Activated CD4-positive, alpha-beta memory T cell treated with anti-CD3 and anti-CD28 coated beads for 36 hours (primary cell): ENCODE results near the gene NFKBIZ. TPM values are rescaled to one million over a fixed set of nuclear protein-coding genes. Genes with fewer than 3 reads are reported as not detected.
"Not testable (repeated sequence)": the region's sequence is repeated elsewhere in the genome, so short reads cannot be mapped to it uniquely, and the experiment has no call there.

Experiments used
- CTCF ChIA-PET: fragments of 350-600 bp; sonication (Branson Sonifier 250); formaldehyde crosslinking; loops from one replicate; lab custom pipeline; 2021; ENCODE audit warnings: antibody characterized with exemption, inconsistent platforms; lab: Charles Lee
- POLR2A ChIA-PET: fragments of 350-600 bp; sonication (Branson Sonifier 250); formaldehyde crosslinking; loops from one replicate; lab custom pipeline; 2021; ENCODE audit warnings: antibody characterized with exemption; lab: Charles Lee
- DNase-seq: peaks from one replicate; pipeline ENCODE4 v3.0.0-alpha.2; 2020
- H3K27ac Mint-ChIP-seq: one replicate; pipeline ENCODE4 v1.8.0; 2021; ENCODE audit warnings: mixed read lengths
- H3K27me3 Mint-ChIP-seq: one replicate; pipeline ENCODE4 v1.8.0; 2021; ENCODE audit warnings: mixed read lengths
- H3K36me3 Mint-ChIP-seq: one replicate; pipeline ENCODE4 v1.8.0; 2021; ENCODE audit warnings: mixed read lengths
- H3K4me1 Mint-ChIP-seq: one replicate; pipeline ENCODE4 v1.8.0; 2021; ENCODE audit warnings: low read depth, mixed read lengths
- H3K4me3 Mint-ChIP-seq: one replicate; pipeline ENCODE4 v1.8.0; 2021; ENCODE audit warnings: mild to moderate bottlenecking, mixed read lengths
- H3K9me3 Mint-ChIP-seq: one replicate; pipeline ENCODE4 v1.8.0; 2021; ENCODE audit warnings: mixed read lengths
- intact Hi-C: fragments of 100-400 bp; cut with micrococcal nuclease; formaldehyde crosslinking; loops from one replicate; pipeline ENCODE4 v1.15.1; 2023
- total RNA-seq, 2 experiments: library from RNA; stranded (reverse); gene quantifications; one replicate each; pipeline ENCODE4 v1.2.3, GENCODE V29; 2021

The NFKBIZ gene
- total RNA-seq, 2 experiments from 2014 or later, result 65.9 to 74.9 TPM

GRCh38 chr3:101878589-101878988, 29.3 kb downstream of the NFKBIZ start:
- CTCF ChIA-PET, result no interaction called here
- POLR2A ChIA-PET, result no interaction called here

DNA sequence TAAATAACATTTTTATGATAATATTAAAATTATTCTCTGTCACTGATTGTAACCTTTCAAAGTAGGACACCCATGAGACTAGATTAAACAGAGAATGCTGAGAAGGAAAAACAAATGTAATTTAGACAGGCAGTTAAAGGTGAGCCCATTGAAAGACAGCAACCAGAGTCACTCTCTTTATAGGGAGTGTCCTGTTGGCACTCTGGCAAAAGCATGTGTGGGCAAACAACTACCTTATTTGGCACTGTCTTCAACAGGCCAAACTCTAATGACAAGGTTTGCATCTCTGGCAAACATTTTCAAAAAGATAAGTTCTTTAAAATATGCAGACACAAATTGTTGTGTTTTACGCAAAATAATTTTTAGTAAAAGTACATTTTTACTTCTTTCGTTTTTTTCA, 29.8 kb downstream of the NFKBIZ start:
- Mint-ChIP-seq H3K4me1 (no peaks in the 10 kb centered on the region), H3K27me3 (no peaks in the 10 kb centered on the region), H3K4me3 (no peak overlapping the region), H3K36me3 (no peaks in the 10 kb centered on the region), H3K27ac (no peak overlapping the region), H3K9me3 (no peaks in the 10 kb centered on the region)
- DNase-seq, result no peak
- intact Hi-C loops, result no loop called here
- ChIA-PET POLR2A (no interaction called here), CTCF (no interaction called here)

More at GRCh38 chr3:101878589-101878988, 29.3 kb downstream of the NFKBIZ start:
- DNase-seq, result no peak
- Mint-ChIP-seq H3K36me3 (no peaks in the 10 kb centered on the region), H3K27me3 (no peaks in the 10 kb centered on the region), H3K4me1 (no peaks in the 10 kb centered on the region), H3K9me3 (no peaks in the 10 kb centered on the region), H3K27ac (no peak overlapping the region), H3K4me3 (no peak overlapping the region)
- intact Hi-C loops, result no loop called here

- H3K36me3 Mint-ChIP-seq, result no peaks in the 10 kb centered on the region
- H3K4me3 Mint-ChIP-seq, result no peak overlapping the region
- H3K27me3 Mint-ChIP-seq, result no peaks in the 10 kb centered on the region
- no peaks in the 10 kb centered on the region for H3K4me1 Mint-ChIP-seq
- CTCF ChIA-PET, result no interaction called here
- no peaks in the 10 kb centered on the region for H3K9me3 Mint-ChIP-seq
- DNase-seq, result no peak
- POLR2A ChIA-PET, result no interaction called here
- intact Hi-C loops, result no loop called here
- H3K27ac Mint-ChIP-seq, result no peak overlapping the region
Observed at GRCh38 chr3:101879623-101880284, 30.4 kb downstream of the NFKBIZ start.

GRCh38 chr3:101884776-101885175, 35.5 kb downstream of the NFKBIZ start:
- Mint-ChIP-seq H3K27ac (no peak overlapping the region), H3K36me3 (peaks cover 2% of the 10 kb centered on the region), H3K9me3 (no peaks in the 10 kb centered on the region), H3K27me3 (no peaks in the 10 kb centered on the region), H3K4me1 (no peaks in the 10 kb centered on the region), H3K4me3 (no peak overlapping the region)
- ChIA-PET CTCF (no interaction called here), POLR2A (no interaction called here)
- no peak for DNase-seq
- intact Hi-C loops, result no loop called here

DNA sequence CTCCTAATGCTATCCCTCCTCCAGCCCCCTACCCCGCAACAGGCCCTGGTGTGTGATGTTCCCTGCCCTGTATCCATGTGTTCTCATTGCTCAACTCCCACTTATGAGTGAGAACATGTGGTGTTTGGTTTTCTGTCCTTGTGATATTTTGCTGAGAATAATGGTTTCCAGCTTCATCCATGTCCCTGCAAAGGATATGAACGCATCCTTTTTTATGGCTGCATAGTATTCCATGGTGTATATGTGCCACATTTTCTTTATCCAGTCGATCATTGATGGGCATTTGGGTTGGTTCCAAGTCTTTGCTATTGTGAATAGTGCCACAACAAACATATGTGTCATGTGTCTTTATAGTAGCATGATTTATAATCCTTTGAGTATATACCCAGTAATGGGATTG, 36.3 kb downstream of the NFKBIZ start:
- CTCF ChIA-PET, H3K4me1 Mint-ChIP-seq, POLR2A ChIA-PET, H3K36me3 Mint-ChIP-seq, intact Hi-C loops, H3K9me3 Mint-ChIP-seq, H3K27me3 Mint-ChIP-seq, H3K4me3 Mint-ChIP-seq, H3K27ac Mint-ChIP-seq, DNase-seq: not testable (repeated sequence)

DNA sequence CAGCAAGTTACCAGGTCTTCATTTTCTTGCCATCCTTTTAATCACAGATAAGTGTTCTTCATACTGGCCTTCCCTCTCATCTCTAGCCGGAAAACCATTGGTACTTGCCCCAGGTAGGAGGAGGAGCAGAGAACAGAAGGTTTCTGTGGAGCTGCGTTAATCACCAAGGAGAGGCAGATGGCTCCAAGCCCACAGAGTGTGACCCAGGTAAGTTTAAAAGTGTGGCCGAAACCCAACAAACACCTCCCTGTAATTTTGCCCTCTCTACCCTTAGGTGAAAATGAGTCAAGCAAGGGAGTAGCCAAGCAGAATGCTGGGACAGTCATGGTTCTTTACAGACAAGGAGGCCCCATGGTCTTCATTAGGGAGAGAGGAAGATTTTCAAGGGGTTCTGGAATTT, 37.3 kb downstream of the NFKBIZ start:
- H3K27ac Mint-ChIP-seq, result no peak overlapping the region
- DNase-seq, result no peak
- ChIA-PET CTCF (no interaction called here), POLR2A (no interaction called here)
- H3K9me3 Mint-ChIP-seq, result no peaks in the 10 kb centered on the region
- H3K4me1 Mint-ChIP-seq, result peaks cover 5% of the 10 kb centered on the region
- intact Hi-C loops, result no loop called here
- no peak overlapping the region for H3K4me3 Mint-ChIP-seq
- H3K27me3 Mint-ChIP-seq, result no peaks in the 10 kb centered on the region
- peaks cover 2% of the 10 kb centered on the region for H3K36me3 Mint-ChIP-seq

- Mint-ChIP-seq H3K27ac (no peak overlapping the region), H3K4me3 (no peak overlapping the region), H3K36me3 (peaks cover 2% of the 10 kb centered on the region), H3K27me3 (no peaks in the 10 kb centered on the region), H3K9me3 (no peaks in the 10 kb centered on the region), H3K4me1 (peaks cover 5% of the 10 kb centered on the region)
- CTCF ChIA-PET, result no interaction called here
- intact Hi-C loops, result no loop called here
- DNase-seq, result no peak
- POLR2A ChIA-PET, result no interaction called here
Observed at GRCh38 chr3:101888653-101889052, 39.3 kb downstream of the NFKBIZ start.

DNA sequence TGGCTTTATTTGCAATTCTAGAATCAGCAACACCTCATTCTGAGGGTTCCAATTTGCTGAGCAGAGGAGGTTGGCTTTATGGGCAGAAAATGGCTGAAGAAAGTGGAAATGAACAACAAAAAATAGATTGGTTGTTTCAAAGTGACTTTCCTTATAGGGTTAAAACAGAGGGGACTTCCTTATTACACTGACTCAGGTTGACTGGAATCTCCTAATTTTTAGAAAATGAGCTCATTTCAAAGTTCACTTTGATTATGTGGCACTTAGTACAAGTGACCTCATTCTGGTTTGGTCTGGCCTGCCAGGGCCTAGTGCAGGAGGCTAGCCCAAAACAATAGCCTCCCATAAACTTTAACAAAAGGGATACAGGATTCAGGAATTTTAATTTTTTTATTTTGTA, 41.4 kb downstream of the NFKBIZ start:
- CTCF ChIA-PET, result no interaction called here
- peak; percentile 33 for DNase-seq

DNA sequence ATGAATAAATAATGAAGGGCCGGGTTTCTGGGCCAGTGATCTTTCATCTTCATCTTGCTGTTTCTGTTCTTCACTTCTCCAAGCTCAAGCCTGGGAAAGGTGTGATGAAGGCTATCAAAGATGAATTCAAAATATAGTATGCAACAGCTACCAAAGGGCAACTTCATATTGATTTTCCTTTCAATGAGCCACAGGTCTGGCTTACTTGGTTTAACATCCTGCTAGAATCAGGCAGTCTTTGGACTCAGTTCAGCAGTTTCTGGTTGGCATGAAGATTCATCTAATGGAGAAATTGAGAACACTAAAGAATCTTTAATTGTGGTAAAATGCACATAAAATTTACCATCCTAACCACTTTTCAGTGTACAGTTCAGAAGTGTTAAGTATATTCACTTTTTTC, 43.3 kb downstream of the NFKBIZ start:
- POLR2A ChIA-PET, result no interaction called here
- Mint-ChIP-seq H3K27ac (no peak overlapping the region), H3K4me1 (peaks cover 5% of the 10 kb centered on the region), H3K27me3 (no peaks in the 10 kb centered on the region), H3K9me3 (peaks cover 7% of the 10 kb centered on the region), H3K4me3 (no peak overlapping the region), H3K36me3 (no peaks in the 10 kb centered on the region)
- CTCF ChIA-PET, result no interaction called here
- intact Hi-C loops, result no loop called here
- DNase-seq, result no peak

More for the DNA sequence above, 41.4 kb downstream of the NFKBIZ start:
- Mint-ChIP-seq H3K27ac (no peak overlapping the region), H3K9me3 (peaks cover 5% of the 10 kb centered on the region), H3K27me3 (no peaks in the 10 kb centered on the region), H3K4me1 (peaks cover 5% of the 10 kb centered on the region), H3K36me3 (peaks cover 2% of the 10 kb centered on the region), H3K4me3 (no peak overlapping the region)
- intact Hi-C loops, result loop anchor here (2.0 kb wide), 1 partner anchor 62 kb away; no protein-coding TSS in a partner anchor
- POLR2A ChIA-PET, result interaction anchor here (1.3 kb wide), 1 partner anchor 63 kb away, joined by 5 read pairs; no protein-coding TSS in a partner anchor

DNA sequence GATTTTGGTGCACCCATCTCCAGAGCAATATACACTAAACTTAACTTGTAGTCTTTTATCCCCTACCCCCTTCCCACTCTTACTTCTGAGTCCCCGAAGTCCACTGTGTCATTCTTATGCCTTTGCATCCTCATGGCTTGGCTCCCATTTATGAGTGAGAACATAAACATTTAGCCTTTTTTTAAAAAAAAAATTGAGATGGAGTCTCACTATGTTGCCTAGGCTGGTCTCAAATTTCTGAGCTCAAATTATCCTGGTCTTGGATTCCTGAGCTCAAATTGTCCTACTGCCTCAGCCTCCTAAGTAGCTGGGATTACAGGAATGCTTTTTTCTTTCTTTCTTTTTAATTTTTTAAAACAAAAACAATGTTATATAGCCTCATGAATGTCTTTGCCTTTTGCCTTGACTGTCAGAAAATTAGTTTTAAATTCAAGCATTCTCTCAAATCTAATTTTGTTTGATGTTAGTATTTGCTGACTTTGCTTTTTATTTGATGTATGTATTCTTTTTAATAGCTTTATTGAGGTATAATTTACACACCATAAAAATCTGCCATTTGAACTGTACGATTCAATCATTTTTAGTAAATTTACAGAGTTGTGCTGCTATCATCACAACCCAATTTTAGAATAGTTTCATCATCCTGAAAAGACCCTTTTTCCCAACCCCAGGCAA, 46.9 kb downstream of the NFKBIZ start:
- ChIA-PET CTCF (no interaction called here), POLR2A (no interaction called here)
- no peak for DNase-seq
- intact Hi-C loops, result no loop called here
- Mint-ChIP-seq H3K27ac (no peak overlapping the region), H3K4me3 (no peak overlapping the region), H3K9me3 (peaks cover 7% of the 10 kb centered on the region), H3K4me1 (no peaks in the 10 kb centered on the region), H3K27me3 (no peaks in the 10 kb centered on the region), H3K36me3 (no peaks in the 10 kb centered on the region)

GRCh38 chr3:101897013-101897412, 47.7 kb downstream of the NFKBIZ start:
- Mint-ChIP-seq H3K27ac (no peak overlapping the region), H3K27me3 (no peaks in the 10 kb centered on the region), H3K9me3 (peaks cover 7% of the 10 kb centered on the region), H3K4me3 (no peak overlapping the region), H3K36me3 (no peaks in the 10 kb centered on the region), H3K4me1 (peaks cover 5% of the 10 kb centered on the region)
- POLR2A ChIA-PET, result no interaction called here
- intact Hi-C loops, result no loop called here
- CTCF ChIA-PET, result no interaction called here
- no peak for DNase-seq

GRCh38 chr3:101898039-101898438, 48.7 kb downstream of the NFKBIZ start:
- DNase-seq, result no peak
- Mint-ChIP-seq H3K36me3 (no peaks in the 10 kb centered on the region), H3K4me1 (peaks cover 7% of the 10 kb centered on the region), H3K27ac (no peak overlapping the region), H3K27me3 (no peaks in the 10 kb centered on the region), H3K9me3 (peaks cover 7% of the 10 kb centered on the region), H3K4me3 (no peak overlapping the region)
- intact Hi-C loops, result no loop called here
- CTCF ChIA-PET, result no interaction called here
- POLR2A ChIA-PET, result no interaction called here

GRCh38 chr3:101898752-101899169, 49.4 kb downstream of the NFKBIZ start:
- Mint-ChIP-seq H3K4me1 (peaks cover 7% of the 10 kb centered on the region), H3K27me3 (no peaks in the 10 kb centered on the region), H3K27ac (no peak overlapping the region), H3K36me3 (no peaks in the 10 kb centered on the region), H3K4me3 (no peak overlapping the region), H3K9me3 (peaks cover 6% of the 10 kb centered on the region)
- POLR2A ChIA-PET, result no interaction called here
- no peak for DNase-seq
- CTCF ChIA-PET, result interaction anchor here (1.0 kb wide), 1 partner anchor 9 kb away, joined by 3 read pairs; no protein-coding TSS in a partner anchor
- intact Hi-C loops, result no loop called here
